Fibroblast of mammary gland (primary cell): ENCODE data around the gene CTRL.

Experiments
- DNase-seq: peaks from one replicate; pipeline ENCODE4 v3.0.0-alpha.2; 2010; ENCODE audit warnings: low read depth
- H3K4me3 ChIP-seq: 2 replicates; pipeline ENCODE4 v1.5.1; 2011; ENCODE audit warnings: low read depth, mild to moderate bottlenecking, low read length, moderate library complexity; ENCODE audit not compliant: control insufficient read depth
- TF ChIP-seq, protein P1 (sequence below): conservative IDR thresholded peaks from 2 replicates; pipeline ENCODE4 v1.5.1; 2011; ENCODE audit warnings: low read depth, low read length, inconsistent platforms; ENCODE audit not compliant: control insufficient read depth, insufficient read depth

CTRL gene

DNA sequence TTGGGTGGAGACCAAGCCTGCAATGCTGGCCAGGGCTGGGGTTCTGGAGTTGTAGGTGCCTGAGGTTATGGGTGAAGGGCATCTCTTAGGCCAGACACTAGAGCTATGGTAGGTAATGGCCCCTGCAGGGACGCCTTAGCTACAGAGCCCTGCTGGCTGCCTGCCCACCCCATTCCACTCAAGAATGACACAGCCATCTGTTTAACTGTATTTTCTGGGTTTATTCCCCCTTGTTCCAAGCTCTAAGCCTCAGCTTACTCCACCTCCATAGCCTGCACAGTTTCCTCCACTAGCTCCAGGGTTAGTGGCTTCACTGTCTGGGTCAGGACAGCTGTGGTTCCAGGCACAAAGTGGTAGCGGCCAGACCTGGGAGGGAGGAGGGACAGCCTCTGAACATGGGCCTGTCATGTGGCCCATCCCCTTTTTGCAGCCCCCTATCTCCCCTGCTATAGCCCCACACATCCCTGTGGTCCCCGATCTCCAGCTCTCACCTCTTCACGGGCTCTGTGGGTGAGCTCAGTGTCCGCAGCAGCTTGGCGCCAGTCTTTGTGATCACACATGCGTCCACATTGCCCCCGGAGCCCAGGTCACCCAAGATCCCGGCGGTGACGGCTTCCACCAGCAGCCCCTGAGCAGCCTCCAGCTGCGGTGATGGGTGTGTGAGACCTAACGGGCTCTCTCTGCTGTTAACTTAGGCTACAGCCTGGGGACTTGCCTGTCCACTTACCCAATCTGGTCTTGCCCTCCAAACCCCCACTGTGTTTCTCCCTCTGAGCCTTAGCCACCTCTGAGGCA lies 2.8 kb upstream of the CTRL start:
- DNase-seq, result no peak
- TF ChIP-seq, protein P1, sequence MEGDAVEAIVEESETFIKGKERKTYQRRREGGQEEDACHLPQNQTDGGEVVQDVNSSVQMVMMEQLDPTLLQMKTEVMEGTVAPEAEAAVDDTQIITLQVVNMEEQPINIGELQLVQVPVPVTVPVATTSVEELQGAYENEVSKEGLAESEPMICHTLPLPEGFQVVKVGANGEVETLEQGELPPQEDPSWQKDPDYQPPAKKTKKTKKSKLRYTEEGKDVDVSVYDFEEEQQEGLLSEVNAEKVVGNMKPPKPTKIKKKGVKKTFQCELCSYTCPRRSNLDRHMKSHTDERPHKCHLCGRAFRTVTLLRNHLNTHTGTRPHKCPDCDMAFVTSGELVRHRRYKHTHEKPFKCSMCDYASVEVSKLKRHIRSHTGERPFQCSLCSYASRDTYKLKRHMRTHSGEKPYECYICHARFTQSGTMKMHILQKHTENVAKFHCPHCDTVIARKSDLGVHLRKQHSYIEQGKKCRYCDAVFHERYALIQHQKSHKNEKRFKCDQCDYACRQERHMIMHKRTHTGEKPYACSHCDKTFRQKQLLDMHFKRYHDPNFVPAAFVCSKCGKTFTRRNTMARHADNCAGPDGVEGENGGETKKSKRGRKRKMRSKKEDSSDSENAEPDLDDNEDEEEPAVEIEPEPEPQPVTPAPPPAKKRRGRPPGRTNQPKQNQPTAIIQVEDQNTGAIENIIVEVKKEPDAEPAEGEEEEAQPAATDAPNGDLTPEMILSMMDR, result no peak
- H3K4me3 ChIP-seq, result peak overlapping the region; percentile 88

DNA sequence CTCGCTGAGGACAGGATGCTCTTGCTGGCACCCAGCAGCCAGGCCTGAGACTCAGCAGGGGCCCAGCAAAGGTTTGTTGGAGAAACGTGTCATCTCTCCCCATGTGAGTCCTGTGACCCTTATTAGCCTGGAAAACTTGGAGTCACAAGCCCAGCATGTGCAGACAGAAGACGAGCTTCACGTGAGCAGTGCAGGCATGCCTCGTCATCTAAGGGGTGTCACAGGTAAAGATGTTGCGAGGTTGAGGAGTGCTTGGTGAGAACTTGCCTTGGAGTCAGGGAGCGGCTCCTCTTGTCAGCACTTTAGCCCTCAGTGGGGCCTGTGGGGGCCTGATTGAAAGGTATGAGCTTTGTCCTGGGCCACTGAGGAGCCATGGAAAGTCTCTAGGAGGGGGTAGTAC lies 2.1 kb upstream of the CTRL start:
- H3K4me3 ChIP-seq, result no peak overlapping the region
- TF ChIP-seq, protein P1, result no peak

DNA sequence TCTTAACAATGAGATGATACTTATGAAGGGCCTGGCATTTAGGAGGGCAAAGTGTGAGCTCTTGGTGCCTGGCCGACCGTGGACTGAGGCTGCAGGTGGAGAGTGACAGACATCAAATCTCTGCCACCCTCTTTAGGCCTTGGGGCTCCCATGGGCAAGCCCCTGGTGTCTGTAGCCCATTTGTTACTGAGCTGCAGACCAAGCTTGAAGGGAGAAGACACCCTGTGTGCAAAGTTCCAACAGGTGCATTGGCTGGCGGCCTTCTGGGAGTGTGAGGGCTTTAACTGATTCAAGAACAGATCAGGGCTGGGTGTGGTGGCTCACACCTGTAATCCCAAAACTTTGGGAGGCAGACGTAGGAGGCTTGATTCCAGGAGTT lies 789 bp upstream of the CTRL start:
- no peak for DNase-seq
- no peak overlapping the region for H3K4me3 ChIP-seq
- TF ChIP-seq, protein P1, result no peak

More for the DNA sequence above, 2.1 kb upstream of the CTRL start:
- DNase-seq, result no peak

DNA sequence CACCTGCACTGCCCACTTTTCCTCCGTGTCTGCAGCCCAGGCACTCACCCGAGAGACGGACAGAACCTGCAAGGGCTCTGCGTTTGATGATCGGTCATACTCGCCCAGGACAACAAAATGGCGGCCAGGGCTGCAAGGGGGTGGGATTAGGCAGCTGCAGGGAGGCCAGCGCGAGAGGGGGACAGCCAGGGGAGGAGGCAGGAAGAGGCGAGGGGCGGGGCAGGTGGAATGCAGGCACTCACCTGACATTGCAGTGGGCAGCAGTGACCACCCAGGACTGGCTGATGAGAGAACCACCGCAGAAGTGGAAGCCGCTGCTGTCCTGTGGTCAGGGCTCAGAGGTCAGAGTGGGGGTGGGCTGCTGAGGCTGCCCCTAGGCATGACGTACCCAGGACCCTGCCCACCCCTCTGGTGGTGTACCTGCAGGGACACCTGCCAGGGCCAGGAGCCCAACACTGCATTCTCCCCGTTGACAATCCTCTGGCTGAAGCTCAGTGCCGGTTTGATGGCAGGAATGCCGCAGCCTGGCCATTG lies 917 bp downstream of the CTRL start:
- no peak overlapping the region for H3K4me3 ChIP-seq
- TF ChIP-seq, protein P1, result no peak
- DNase-seq, result no peak

DNA sequence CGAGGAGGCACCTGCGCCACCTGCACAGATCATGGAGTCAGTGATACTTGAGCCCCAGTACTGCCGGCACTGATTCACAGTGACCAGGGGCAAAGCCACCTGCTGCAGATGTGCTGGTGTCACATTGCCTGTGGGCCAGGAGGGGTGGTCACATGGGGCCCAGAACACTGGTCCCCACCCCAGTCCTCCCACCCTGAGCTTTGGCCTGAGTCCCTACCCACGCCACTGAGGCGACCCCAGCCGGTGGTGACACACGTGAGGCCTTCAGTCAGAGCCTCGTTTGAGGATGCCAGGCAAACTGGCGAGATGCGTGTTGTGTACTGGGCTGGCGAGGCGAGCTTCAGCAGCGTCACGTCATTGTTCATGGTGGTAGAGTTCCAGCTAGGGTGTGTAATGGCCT lies 1.5 kb downstream of the CTRL start:
- no peak overlapping the region for H3K4me3 ChIP-seq
- no peak for DNase-seq
- TF ChIP-seq, protein P1, result no peak

DNA sequence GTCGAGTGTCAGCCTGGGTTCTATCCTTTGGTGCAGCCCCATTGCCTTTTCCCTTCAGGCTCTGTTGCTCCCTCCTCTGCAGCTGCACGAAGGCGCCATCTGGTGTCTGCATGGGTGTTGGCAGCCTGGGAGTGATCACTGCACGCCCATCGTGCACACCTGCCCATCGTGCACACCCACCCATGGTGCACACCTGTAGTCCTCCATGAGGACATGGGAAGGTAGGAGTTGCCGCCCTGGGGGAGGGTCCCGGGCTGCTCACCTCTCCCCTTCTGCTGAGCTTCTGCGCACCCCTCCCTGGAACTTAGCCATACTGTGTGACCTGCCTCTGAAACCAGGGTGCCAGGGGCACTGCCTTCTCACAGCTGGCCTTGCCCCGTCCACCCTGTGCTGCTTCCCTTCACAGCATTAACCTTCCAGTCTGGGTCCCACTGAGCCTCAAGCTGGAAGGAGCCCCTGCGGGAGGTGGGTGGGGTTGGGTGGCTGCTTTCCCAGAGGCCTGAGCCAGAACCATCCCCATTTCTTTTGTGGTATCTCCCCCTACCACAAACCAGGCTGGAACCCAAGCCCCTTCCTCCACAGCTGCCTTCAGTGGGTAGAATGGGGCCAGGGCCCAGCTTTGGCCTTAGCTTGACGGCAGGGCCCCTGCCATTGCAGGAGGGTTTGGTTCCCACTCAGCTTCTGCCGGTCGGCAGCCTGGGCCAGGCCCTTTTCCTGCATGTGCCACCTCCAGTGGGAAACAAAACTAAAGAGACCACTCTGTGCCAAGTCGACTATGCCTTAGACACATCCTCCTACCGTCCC lies 2.9 kb downstream of the CTRL start:
- TF ChIP-seq, protein P1, result peak; percentile 88
- no peak overlapping the region for H3K4me3 ChIP-seq
- peak; percentile 52 for DNase-seq
